Activated B cell treated with CpG ODN at 0.5 μM for 24 hours (primary cell): ENCODE measurements around the gene HEXB. TPM values are rescaled to one million over a fixed set of nuclear protein-coding genes. Genes with fewer than 3 reads are reported as not detected.
A peak's percentile ranks its signal among the peaks of the same experiment; 100 is the strongest.

ENCODE experiments used
- ATAC-seq: fragments of 200-7000 bp; cut with Tn5 transposase; one replicate; pipeline ENCODE4 v1.10.0; 2021; ENCODE audit warnings: low read depth, mild to moderate bottlenecking, moderate library complexity
- CTCF ChIA-PET: fragments of 350-600 bp; sonication (Branson Sonifier 250); formaldehyde crosslinking; loops from one replicate; lab custom pipeline; 2021; ENCODE audit warnings: antibody characterized with exemption; lab: Charles Lee
- POLR2A ChIA-PET: fragments of 350-600 bp; sonication (Branson Sonifier 250); formaldehyde crosslinking; loops from one replicate; lab custom pipeline; 2021; ENCODE audit warnings: antibody characterized with exemption; lab: Charles Lee
- DNase-seq: peaks from one replicate; pipeline ENCODE4 v3.0.0; 2022
- H3K27ac Mint-ChIP-seq: one replicate; pipeline ENCODE4 v1.8.0; 2020; ENCODE audit warnings: mixed read lengths
- H3K27me3 Mint-ChIP-seq: one replicate; pipeline ENCODE4 v1.8.0; 2021; ENCODE audit warnings: mixed read lengths
- H3K36me3 Mint-ChIP-seq: one replicate; pipeline ENCODE4 v1.8.0; 2021; ENCODE audit warnings: low read depth, mixed read lengths
- H3K4me1 Mint-ChIP-seq: one replicate; pipeline ENCODE4 v1.8.0; 2021; ENCODE audit warnings: mixed read lengths
- H3K4me3 Mint-ChIP-seq: one replicate; pipeline ENCODE4 v1.8.0; 2020; ENCODE audit warnings: mild to moderate bottlenecking, mixed read lengths
- H3K9me3 Mint-ChIP-seq: one replicate; pipeline ENCODE4 v1.8.0; 2020; ENCODE audit warnings: mixed read lengths
- intact Hi-C: fragments of 100-400 bp; cut with micrococcal nuclease; formaldehyde crosslinking; loops from one replicate; pipeline ENCODE4 v1.15.1; 2024
- total RNA-seq: library from RNA; stranded (reverse); gene quantifications from 2 replicates; pipeline ENCODE4 v1.2.3, GENCODE V29; 2022
- TF ChIP-seq, protein P1 (sequence below): fragments of 200-600 bp; IDR thresholded peaks from one replicate; pipeline ENCODE4 v1.8.0; 2022; ENCODE audit warnings: antibody characterized with exemption, mild to moderate bottlenecking

The HEXB gene
- 34.5 and 43.2 TPM in 2 replicates for total RNA-seq

- CTCF ChIA-PET = no interaction called here
- peak within 1 kb of the TSS; percentile 81 for H3K4me3 Mint-ChIP-seq
- TF ChIP-seq, protein P1, sequence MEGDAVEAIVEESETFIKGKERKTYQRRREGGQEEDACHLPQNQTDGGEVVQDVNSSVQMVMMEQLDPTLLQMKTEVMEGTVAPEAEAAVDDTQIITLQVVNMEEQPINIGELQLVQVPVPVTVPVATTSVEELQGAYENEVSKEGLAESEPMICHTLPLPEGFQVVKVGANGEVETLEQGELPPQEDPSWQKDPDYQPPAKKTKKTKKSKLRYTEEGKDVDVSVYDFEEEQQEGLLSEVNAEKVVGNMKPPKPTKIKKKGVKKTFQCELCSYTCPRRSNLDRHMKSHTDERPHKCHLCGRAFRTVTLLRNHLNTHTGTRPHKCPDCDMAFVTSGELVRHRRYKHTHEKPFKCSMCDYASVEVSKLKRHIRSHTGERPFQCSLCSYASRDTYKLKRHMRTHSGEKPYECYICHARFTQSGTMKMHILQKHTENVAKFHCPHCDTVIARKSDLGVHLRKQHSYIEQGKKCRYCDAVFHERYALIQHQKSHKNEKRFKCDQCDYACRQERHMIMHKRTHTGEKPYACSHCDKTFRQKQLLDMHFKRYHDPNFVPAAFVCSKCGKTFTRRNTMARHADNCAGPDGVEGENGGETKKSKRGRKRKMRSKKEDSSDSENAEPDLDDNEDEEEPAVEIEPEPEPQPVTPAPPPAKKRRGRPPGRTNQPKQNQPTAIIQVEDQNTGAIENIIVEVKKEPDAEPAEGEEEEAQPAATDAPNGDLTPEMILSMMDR = no peak
- peaks cover 18% of the 10 kb centered on the region for H3K4me1 Mint-ChIP-seq
- no peaks in the 10 kb centered on the region for H3K27me3 Mint-ChIP-seq
- DNase-seq = peak; percentile 77
- POLR2A ChIA-PET = interaction anchor here (1.0 to 1.8 kb wide), 3 partner anchors 45 to 1032 kb away, joined by 3 to 12 read pairs (median 4); partner anchors contain the start of genes ENC1, GFM2, NSA2 and POC5
- intact Hi-C loops = loop anchor here (1.0 to 10.0 kb wide), 8 partner anchors 44 to 1720 kb away; partner anchors contain the start of genes ANKRA2, CERT1, ENC1 and GFM2
- no peaks in the 10 kb centered on the region for H3K9me3 Mint-ChIP-seq
- peaks cover 12% of the 10 kb centered on the region for H3K36me3 Mint-ChIP-seq
- peak within 1 kb of the TSS; percentile 63 for H3K27ac Mint-ChIP-seq
- peak; percentile 86 for ATAC-seq
Observed at GRCh38 chr5:74684900-74685851, at the start of gene HEXB. TSS of gene HEXB (plus strand) at chr5:74685233. CDS start at chr5:74685261, 28 bp downstream.

GRCh38 chr5:74636149-74636548, 48.9 kb upstream of the HEXB start:
- Mint-ChIP-seq H3K27ac (no peak overlapping the region), H3K4me1 (peaks cover 45% of the 10 kb centered on the region), H3K36me3 (peaks cover 10% of the 10 kb centered on the region), H3K4me3 (no peak overlapping the region), H3K9me3 (no peaks in the 10 kb centered on the region), H3K27me3 (no peaks in the 10 kb centered on the region)
- DNase-seq (no peak), ATAC-seq (no peak)
- ChIA-PET CTCF (no interaction called here), POLR2A (no interaction called here)
- TF ChIP-seq, protein P1 = no peak
- intact Hi-C loops = loop anchor here (10.0 kb wide), 1 partner anchor 1209 kb away; no protein-coding TSS in a partner anchor

DNA sequence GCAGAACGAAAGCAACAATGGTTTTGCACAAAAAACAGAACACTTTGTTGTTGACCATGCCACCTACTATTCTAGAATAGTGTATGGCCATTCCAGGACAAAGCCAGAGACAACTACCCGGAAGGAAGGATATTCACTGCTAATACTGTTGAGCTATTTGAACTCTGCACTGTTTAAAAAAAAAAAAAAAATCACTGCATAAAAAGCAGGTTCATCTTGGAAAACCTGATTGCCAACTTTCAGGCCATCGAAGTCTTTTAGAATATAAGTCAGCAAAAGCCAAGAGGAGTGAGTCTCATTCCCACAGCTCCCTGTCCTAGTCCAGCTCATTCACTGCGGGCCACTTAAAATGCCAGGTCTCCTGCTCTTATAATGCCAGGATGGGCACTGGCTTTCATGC, 48.5 kb upstream of the HEXB start:
- POLR2A ChIA-PET = no interaction called here
- TF ChIP-seq, protein P1 = no peak
- H3K4me3 Mint-ChIP-seq = no peak overlapping the region
- no peaks in the 10 kb centered on the region for H3K27me3 Mint-ChIP-seq
- ATAC-seq = no peak
- H3K9me3 Mint-ChIP-seq = no peaks in the 10 kb centered on the region
- peaks cover 10% of the 10 kb centered on the region for H3K36me3 Mint-ChIP-seq
- H3K4me1 Mint-ChIP-seq = peaks cover 45% of the 10 kb centered on the region
- no peak for DNase-seq
- no peak overlapping the region for H3K27ac Mint-ChIP-seq
- CTCF ChIA-PET = no interaction called here
- intact Hi-C loops = loop anchor here (10.0 kb wide), 1 partner anchor 1208 kb away; no protein-coding TSS in a partner anchor

- no peak for DNase-seq
- intact Hi-C loops = loop anchor here (10.0 kb wide), 1 partner anchor 1206 kb away; no protein-coding TSS in a partner anchor
- no peak for ATAC-seq
- H3K27me3 Mint-ChIP-seq = no peaks in the 10 kb centered on the region
- H3K4me3 Mint-ChIP-seq = peak overlapping the region; percentile 91
- H3K9me3 Mint-ChIP-seq = no peaks in the 10 kb centered on the region
- peaks cover 34% of the 10 kb centered on the region for H3K4me1 Mint-ChIP-seq
- H3K27ac Mint-ChIP-seq = peak overlapping the region; percentile 69
- TF ChIP-seq, protein P1 = no peak
- ChIA-PET CTCF (no interaction called here), POLR2A (no interaction called here)
- H3K36me3 Mint-ChIP-seq = peaks cover 8% of the 10 kb centered on the region
Observed at GRCh38 chr5:74638544-74638969, 46.5 kb upstream of the HEXB start.
